Activated naive CD8-positive, alpha-beta T cell treated with anti-CD3 and anti-CD28 coated beads for 36 hours (primary cell): ENCODE data around the gene DEFB131B. TPM values are rescaled to one million over a fixed set of nuclear protein-coding genes. Genes with fewer than 3 reads are reported as not detected.
"Not testable (repeated sequence)": the region's sequence is repeated elsewhere in the genome, so short reads cannot be mapped to it uniquely, and the experiment has no call there.

Experiments used
- DNase-seq: peaks from one replicate; pipeline ENCODE4 v3.0.0; 2021
- H3K27ac Mint-ChIP-seq: one replicate; pipeline ENCODE4 v1.8.0; 2022; ENCODE audit warnings: mild to moderate bottlenecking, moderate library complexity, mixed read lengths
- H3K27me3 Mint-ChIP-seq: one replicate; pipeline ENCODE4 v1.8.0; 2022; ENCODE audit warnings: mild to moderate bottlenecking, mixed read lengths
- H3K36me3 Mint-ChIP-seq: one replicate; pipeline ENCODE4 v1.8.0; 2021; ENCODE audit warnings: mild to moderate bottlenecking, mixed read lengths
- H3K4me1 Mint-ChIP-seq: one replicate; pipeline ENCODE4 v1.8.0; 2021; ENCODE audit warnings: mixed read lengths
- H3K4me3 Mint-ChIP-seq: one replicate; pipeline ENCODE4 v1.8.0; 2022; ENCODE audit warnings: mild to moderate bottlenecking, moderate library complexity, mixed read lengths
- H3K9me3 Mint-ChIP-seq: one replicate; pipeline ENCODE4 v1.8.0; 2022; ENCODE audit warnings: mixed read lengths
- total RNA-seq, 2 experiments: library from RNA; stranded (reverse); gene quantifications; one replicate each; pipeline ENCODE4 v1.2.3, GENCODE V29; 2021

DEFB131B gene
- total RNA-seq, 2 experiments from 2014 or later, result not detected

DNA sequence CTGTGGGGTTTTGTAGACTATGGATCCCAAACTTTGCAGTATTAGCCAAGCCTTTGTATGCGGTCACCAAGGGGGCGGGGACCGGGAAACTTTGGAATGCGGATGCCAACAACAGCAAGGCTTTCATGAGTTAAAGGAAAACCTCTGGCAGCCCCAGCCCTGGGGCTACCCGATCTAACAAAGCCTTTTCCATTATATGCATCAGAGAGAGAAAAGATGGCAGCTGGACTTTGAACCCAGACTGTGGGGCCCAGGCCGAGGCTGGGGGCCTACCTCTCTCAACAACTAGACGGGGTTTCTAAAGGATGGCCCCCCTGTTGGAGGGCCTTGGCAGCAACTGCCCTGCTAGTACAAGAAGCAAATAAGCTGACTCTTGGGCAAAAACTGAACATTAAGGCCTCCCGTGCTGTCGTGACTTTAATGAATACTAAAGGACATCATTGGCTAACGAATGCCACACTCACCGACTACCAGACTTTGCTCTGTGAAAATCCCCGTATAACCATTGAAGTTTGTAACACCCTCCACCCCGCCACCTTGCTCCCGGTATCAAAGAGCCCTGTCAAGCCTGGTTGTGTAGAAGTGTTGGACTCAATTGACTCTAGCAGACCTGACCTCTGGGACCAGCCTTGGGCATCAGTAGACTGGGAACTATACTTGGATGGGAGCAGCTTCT, 10.2 kb downstream of the DEFB131B start:
- not testable (repeated sequence) for H3K9me3 Mint-ChIP-seq, H3K4me1 Mint-ChIP-seq, DNase-seq, H3K36me3 Mint-ChIP-seq, H3K27me3 Mint-ChIP-seq, H3K27ac Mint-ChIP-seq, H3K4me3 Mint-ChIP-seq

DNA sequence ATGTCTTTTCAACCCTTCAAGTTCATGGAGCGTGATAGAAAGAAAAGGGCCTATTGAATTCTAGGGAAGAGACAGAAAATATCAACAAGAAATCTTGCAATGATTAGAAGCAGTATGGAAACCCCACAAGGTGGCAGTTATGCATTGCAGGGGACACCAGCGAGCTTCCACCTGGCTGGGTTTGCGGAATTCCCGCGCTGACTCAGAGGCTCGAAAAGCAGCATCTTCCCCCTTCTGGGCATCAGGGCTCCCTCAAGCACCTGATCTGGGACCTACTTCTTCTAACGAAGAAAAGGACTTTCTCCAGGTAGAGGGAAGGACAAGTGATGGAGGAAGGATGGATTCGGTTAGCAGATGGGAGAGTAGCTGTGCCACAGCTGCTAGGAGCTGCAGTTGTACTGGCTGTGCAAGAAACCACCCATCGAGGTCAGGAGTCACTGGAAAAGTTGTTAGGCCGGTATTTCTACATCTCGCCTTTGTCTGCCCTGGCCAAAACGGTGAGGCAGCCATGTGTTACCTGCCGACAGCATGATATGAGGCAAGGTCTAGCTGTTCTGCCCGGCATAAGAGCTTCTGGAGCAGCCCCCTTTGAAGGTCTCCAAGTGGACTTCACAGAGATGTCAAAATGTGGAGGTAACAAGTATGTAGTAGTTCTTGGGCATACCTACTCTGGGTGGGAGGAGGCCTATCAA, 11.1 kb downstream of the DEFB131B start:
- H3K4me1 Mint-ChIP-seq, H3K36me3 Mint-ChIP-seq, H3K27ac Mint-ChIP-seq, H3K4me3 Mint-ChIP-seq, H3K9me3 Mint-ChIP-seq, DNase-seq, H3K27me3 Mint-ChIP-seq: not testable (repeated sequence)

- Mint-ChIP-seq H3K4me3 (no peak overlapping the region), H3K4me1 (no peaks in the 10 kb centered on the region), H3K36me3 (peaks cover 26% of the 10 kb centered on the region), H3K9me3 (no peaks in the 10 kb centered on the region), H3K27ac (no peak overlapping the region), H3K27me3 (no peaks in the 10 kb centered on the region)
- DNase-seq, result no peak
Observed at GRCh38 chr11:71895961-71896360, 17.7 kb downstream of the DEFB131B start.

DNA sequence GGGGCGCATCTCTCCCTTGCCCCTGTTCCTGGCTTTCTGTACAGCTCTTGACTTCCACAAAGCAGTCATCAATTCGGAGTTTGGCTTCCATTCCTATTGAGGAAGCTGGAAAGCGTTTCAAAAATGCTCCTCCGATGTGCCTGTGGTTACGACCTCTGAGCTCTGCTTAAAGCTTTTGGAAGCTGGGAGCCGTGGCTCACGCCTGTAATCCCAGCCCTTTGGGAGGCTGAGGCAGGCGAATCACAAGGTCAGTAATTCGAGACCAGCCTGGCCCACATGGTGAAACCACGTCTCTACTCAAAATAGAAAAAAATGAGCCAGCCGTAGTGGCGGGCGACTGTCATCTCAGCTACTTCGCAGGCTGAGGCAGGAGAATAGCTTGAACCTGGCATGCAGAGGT, 22.9 kb downstream of the DEFB131B start:
- H3K27ac Mint-ChIP-seq, H3K4me1 Mint-ChIP-seq: not testable (repeated sequence)

DNA sequence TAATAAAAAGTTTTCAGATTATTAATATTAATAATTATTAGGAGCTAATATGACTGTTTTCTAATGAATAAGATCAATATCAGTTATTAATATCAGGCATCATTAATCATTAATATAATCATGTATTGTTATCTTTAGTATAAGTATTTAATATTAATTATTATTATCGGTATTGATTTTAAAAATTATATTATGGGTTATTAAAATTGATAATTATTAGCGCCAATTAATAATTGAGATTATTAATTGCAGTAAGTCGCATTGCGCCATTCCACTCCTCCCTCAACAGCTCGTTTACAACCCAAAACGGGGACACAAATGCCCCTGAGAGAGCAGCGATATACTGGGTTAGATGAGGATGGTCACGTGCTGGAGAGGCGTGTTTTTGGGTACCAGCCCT, 30.0 kb downstream of the DEFB131B start:
- peaks cover 12% of the 10 kb centered on the region for H3K4me1 Mint-ChIP-seq
- H3K27ac Mint-ChIP-seq, result no peak overlapping the region
- DNase-seq, result no peak
- no peaks in the 10 kb centered on the region for H3K27me3 Mint-ChIP-seq
- no peaks in the 10 kb centered on the region for H3K9me3 Mint-ChIP-seq
- H3K4me3 Mint-ChIP-seq, result no peak overlapping the region
- peaks cover 28% of the 10 kb centered on the region for H3K36me3 Mint-ChIP-seq

More for the DNA sequence above, 22.9 kb downstream of the DEFB131B start:
- not testable (repeated sequence) for H3K27me3 Mint-ChIP-seq, H3K4me3 Mint-ChIP-seq, DNase-seq, H3K9me3 Mint-ChIP-seq
- peaks cover 43% of the 10 kb centered on the region for H3K36me3 Mint-ChIP-seq

GRCh38 chr11:71910775-71911174, 32.5 kb downstream of the DEFB131B start:
- H3K4me3 Mint-ChIP-seq, H3K9me3 Mint-ChIP-seq, H3K27me3 Mint-ChIP-seq, DNase-seq: not testable (repeated sequence)
- Mint-ChIP-seq H3K4me1 (peaks cover 16% of the 10 kb centered on the region), H3K36me3 (peaks cover 29% of the 10 kb centered on the region), H3K27ac (peak overlapping the region; percentile 85)

- H3K36me3 Mint-ChIP-seq, result peaks cover 33% of the 10 kb centered on the region
Observed at GRCh38 chr11:71911321-71911985, 33.2 kb downstream of the DEFB131B start.

DNA sequence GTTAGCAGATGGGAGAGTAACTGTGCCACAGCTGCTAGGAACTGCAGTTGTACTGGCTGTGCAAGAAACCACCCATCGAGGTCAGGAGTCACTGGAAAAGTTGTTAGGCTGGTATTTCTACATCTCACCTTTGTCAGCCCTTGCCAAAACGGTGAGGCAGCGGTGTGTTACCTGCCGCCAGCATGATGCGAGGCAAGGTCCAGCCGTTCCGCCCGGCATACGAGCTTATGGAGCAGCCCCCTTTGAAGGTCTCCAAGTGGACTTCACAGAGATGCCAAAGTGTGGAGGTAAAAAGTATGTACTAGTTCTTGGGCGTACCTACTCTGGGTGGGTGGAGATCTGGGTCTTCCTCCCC, 33.7 kb downstream of the DEFB131B start:
- H3K27me3 Mint-ChIP-seq, H3K4me3 Mint-ChIP-seq, H3K9me3 Mint-ChIP-seq, DNase-seq: not testable (repeated sequence)
- H3K27ac Mint-ChIP-seq, result peak overlapping the region; percentile 85
- peaks cover 33% of the 10 kb centered on the region for H3K36me3 Mint-ChIP-seq
- H3K4me1 Mint-ChIP-seq, result peaks cover 16% of the 10 kb centered on the region

More at GRCh38 chr11:71911321-71911985, 33.2 kb downstream of the DEFB131B start:
- Mint-ChIP-seq H3K4me1 (peaks cover 16% of the 10 kb centered on the region), H3K27ac (peak overlapping the region; percentile 85)
- H3K4me3 Mint-ChIP-seq, H3K9me3 Mint-ChIP-seq, H3K27me3 Mint-ChIP-seq: not testable (repeated sequence)
- peak; percentile 77 for DNase-seq

DNA sequence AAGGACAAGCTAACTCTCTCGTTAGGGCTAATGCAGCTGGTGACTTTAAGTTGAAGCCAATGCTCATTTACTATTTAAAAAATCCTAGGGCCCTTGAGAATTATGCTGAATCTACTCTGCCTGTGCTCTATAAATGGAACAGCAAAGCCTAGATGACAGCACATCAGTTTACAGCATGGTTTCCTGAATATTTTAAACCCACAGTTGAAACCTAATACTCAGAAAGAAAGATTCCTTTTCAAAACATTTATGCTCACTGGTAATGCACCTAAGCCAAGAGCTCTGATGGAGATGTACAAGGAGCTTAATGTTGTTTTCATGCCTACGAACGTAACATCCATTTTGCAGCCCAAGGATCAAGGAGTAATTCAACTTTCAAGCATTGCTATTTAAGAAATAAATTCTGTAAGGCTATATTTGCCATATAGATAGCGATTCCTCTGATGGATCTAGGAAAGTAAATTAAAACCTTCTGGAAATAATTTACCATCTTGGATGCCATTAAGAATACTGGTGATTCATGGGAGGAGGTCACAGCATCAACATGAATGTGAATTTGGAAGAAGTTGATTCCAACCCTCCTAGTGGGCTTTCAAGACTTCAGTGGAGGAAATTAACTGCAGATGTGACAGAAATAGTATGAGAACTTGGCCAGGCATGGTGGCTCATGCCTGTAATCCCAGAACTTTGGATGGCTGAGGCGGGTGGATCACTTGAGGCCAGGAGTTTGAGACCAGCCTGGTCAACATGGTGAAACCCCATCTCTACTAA, 35.7 kb downstream of the DEFB131B start:
- Mint-ChIP-seq H3K27me3 (no peaks in the 10 kb centered on the region), H3K36me3 (peaks cover 39% of the 10 kb centered on the region), H3K4me3 (no peak overlapping the region), H3K27ac (no peak overlapping the region), H3K9me3 (no peaks in the 10 kb centered on the region), H3K4me1 (peaks cover 16% of the 10 kb centered on the region)
- DNase-seq, result no peak

GRCh38 chr11:71914617-71915189, 36.5 kb downstream of the DEFB131B start:
- peaks cover 39% of the 10 kb centered on the region for H3K36me3 Mint-ChIP-seq
- H3K27ac Mint-ChIP-seq, result no peak overlapping the region
- DNase-seq, result no peak
- no peak overlapping the region for H3K4me3 Mint-ChIP-seq
- H3K4me1 Mint-ChIP-seq, result peaks cover 16% of the 10 kb centered on the region
- H3K9me3 Mint-ChIP-seq, result no peaks in the 10 kb centered on the region
- H3K27me3 Mint-ChIP-seq, result no peaks in the 10 kb centered on the region

DNA sequence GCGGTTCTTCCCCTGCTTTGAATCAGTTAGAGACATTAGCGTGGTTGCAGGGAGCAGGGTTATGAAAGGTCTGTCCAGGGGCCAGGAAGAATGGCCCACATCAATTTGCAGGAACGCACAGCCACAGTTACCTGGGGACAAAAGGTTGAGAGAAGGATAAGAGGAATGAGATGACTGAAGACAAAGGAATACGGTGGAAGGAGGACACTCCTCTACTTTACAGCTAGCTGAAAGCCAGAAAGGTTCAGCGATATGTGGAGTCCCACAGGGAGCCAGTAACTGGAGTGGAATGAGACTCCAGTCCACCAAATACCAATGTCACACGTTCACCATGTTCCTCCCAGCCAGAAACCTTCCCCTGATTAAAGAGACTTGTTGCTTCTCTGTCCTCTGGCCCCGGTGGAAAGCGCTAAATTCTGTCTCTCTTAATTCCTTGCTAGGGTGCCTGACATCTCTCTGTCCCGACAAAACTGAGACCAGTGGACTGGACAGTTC, 39.4 kb downstream of the DEFB131B start:
- no peak for DNase-seq
- Mint-ChIP-seq H3K27ac (no peak overlapping the region), H3K36me3 (peaks cover 28% of the 10 kb centered on the region), H3K4me3 (no peak overlapping the region), H3K4me1 (peaks cover 5% of the 10 kb centered on the region), H3K27me3 (no peaks in the 10 kb centered on the region), H3K9me3 (no peaks in the 10 kb centered on the region)

GRCh38 chr11:71927820-71928736, 49.8 kb downstream of the DEFB131B start, which contains the start of gene XNDC1N:
TSS of gene XNDC1N (minus strand) at chr11:71928594. CDS start at chr11:71923353, 5,241 bp downstream.
- H3K9me3 Mint-ChIP-seq, result no peaks in the 10 kb centered on the region
- H3K36me3 Mint-ChIP-seq, result peaks cover 34% of the 10 kb centered on the region
- peak within 1 kb of the TSS; percentile 93 for H3K4me3 Mint-ChIP-seq
- peak; percentile 75 for DNase-seq
- H3K27ac Mint-ChIP-seq, result peak within 1 kb of the TSS; percentile 99
- H3K4me1 Mint-ChIP-seq, result peaks cover 29% of the 10 kb centered on the region
- no peaks in the 10 kb centered on the region for H3K27me3 Mint-ChIP-seq

DNA sequence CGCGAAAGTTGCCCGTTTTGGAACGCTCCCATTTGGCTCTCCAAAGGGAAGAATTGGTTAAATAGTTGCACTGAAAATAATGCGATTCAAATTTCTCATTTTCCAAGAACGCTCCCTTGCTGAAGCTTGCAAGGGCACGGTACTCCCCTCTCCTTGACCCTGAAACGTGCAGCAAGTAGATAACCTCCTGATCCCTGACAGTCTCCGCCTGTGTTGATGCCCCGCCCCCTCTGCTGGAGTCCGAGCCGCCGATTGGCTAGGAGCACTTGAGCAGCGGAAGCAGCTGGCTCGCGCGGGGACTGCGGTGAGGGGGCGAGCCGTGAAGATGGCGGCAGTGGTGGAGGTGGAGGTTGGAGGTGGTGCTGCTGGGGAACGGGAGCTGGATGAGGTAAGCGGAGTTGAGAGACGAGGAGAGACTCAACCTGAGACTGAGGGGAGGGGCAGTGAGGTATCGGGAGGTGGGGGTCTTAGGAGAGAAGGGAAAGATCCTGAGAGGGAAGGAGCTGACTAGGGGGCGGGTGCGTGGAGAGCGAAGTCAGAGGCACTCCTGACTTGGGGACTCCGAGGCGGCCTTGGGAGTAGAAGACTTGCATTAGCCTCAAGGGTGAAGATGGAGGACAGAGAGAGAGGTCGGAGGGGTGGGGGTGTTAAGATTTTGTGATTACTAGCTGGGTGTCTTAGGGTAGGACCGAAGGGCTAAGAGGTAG, 50.6 kb downstream of the DEFB131B start, which contains the start of gene RNF121:
TSS of gene RNF121 (plus strand) at position 310 of the 707 bp plus-strand sequence. CDS start at position 326, 16 bp downstream.
- Mint-ChIP-seq H3K4me3 (peak within 1 kb of the TSS; percentile 93), H3K27ac (peak within 1 kb of the TSS; percentile 99), H3K27me3 (no peaks in the 10 kb centered on the region), H3K36me3 (peaks cover 32% of the 10 kb centered on the region), H3K9me3 (no peaks in the 10 kb centered on the region), H3K4me1 (peaks cover 32% of the 10 kb centered on the region)
- DNase-seq, result peak; percentile 98
